Endothelial cell of umbilical vein (primary cell): Measurements from ENCODE around the gene TMEM9B. TPM values are rescaled to one million over a fixed set of nuclear protein-coding genes. Genes with fewer than 3 reads are reported as not detected.

Experiments used
- BruUV-seq: library from RNA; stranded (reverse); fragments of 400-500 nt; replicated peaks from 2 replicates; lab custom pipeline; 2021; lab: Mats Ljungman, UMichigan
- CTCF ChIA-PET: fragments of 300-600, 350-600 bp; sonication (Branson Sonifier 250); formaldehyde crosslinking; loops from one replicate; lab custom pipeline; 2021; ENCODE audit warnings: antibody characterized with exemption, inconsistent platforms; lab: Charles Lee
- POLR2A ChIA-PET: fragments of 300-600, 350-600 bp; sonication (Branson Sonifier 250); formaldehyde crosslinking; loops from one replicate; lab custom pipeline; 2021; ENCODE audit warnings: antibody characterized with exemption, inconsistent platforms; lab: Charles Lee
- DNase-seq: peaks from one replicate; pipeline ENCODE4 v3.0.0-alpha.2; 2011; ENCODE audit warnings: low read depth, low spot score
- FAIRE-seq: peaks from 2 replicates; lab custom pipeline; 2011; peaks lifted over from hg19 to GRCh38; lab: Jason Lieb, UNC
- H2AFZ ChIP-seq: 2 replicates; pipeline ENCODE4 v1.6.0; 2012; ENCODE audit warnings: low read depth, low read length, control low read depth, inconsistent platforms
- H3K27ac ChIP-seq: 2 replicates; pipeline ENCODE4 v1.5.1; 2011; ENCODE audit warnings: low read depth, mild to moderate bottlenecking, control low read depth, low read length, moderate library complexity; ENCODE audit not compliant: insufficient read depth
- H3K27me3 ChIP-seq, 2 experiments: 2 replicates each; pipeline versions ENCODE4 v1.6.0 to v1.6.1; 2011; ENCODE audit warnings: low read length in 2 of 2, mixed read lengths in 1 of 2; ENCODE audit not compliant: control insufficient read depth in 2 of 2, insufficient read depth in 2 of 2
- H3K36me3 ChIP-seq, 2 experiments: 2 replicates in 1 of 2; 3 replicates in 1 of 2; pipeline ENCODE4 v1.5.1; 2011; ENCODE audit warnings: low read length in 2 of 2, mild to moderate bottlenecking in 1 of 2, moderate library complexity in 1 of 2; ENCODE audit not compliant: control insufficient read depth in 2 of 2, insufficient read depth in 2 of 2; ENCODE audit errors: extremely low read depth in 1 of 2
- H3K4me1 ChIP-seq: 3 replicates; pipeline ENCODE4 v1.5.1; 2011; ENCODE audit warnings: mild to moderate bottlenecking, low read length; ENCODE audit not compliant: control insufficient read depth, insufficient read depth; ENCODE audit errors: extremely low read depth
- H3K4me2 ChIP-seq: 2 replicates; pipeline ENCODE4 v1.6.1; 2011; ENCODE audit warnings: low read length, control low read depth, mixed read lengths; ENCODE audit not compliant: insufficient read depth
- H3K4me3 ChIP-seq, 3 experiments: fragments of 200-600 bp in 1 of 3; sonication (generic), shearing (Covaris generic) in 1 of 3; replicated peaks in 1 of 3; 2 replicates each; pipeline ENCODE4 v1.5.1; 2011 to 2016; ENCODE audit warnings: control low read depth in 3 of 3, low read length in 3 of 3, mild to moderate bottlenecking in 2 of 3, inconsistent platforms in 1 of 3, low read depth in 1 of 3, moderate library complexity in 1 of 3; ENCODE audit not compliant: insufficient read depth in 1 of 3
- H3K79me2 ChIP-seq: 2 replicates; pipeline ENCODE4 v1.6.0; 2012; ENCODE audit warnings: low read length, inconsistent platforms; ENCODE audit not compliant: control insufficient read depth, insufficient read depth
- H3K9ac ChIP-seq: replicated peaks from 2 replicates; pipeline ENCODE3; 2011; ENCODE audit warnings: low read length, control low read depth; ENCODE audit not compliant: insufficient read depth; ENCODE audit errors: extremely low read depth
- H3K9me1 ChIP-seq: replicated peaks from 3 replicates; pipeline ENCODE4 v1.6.0; 2011; ENCODE audit warnings: mild to moderate bottlenecking, low read length; ENCODE audit not compliant: control insufficient read depth, insufficient read depth; ENCODE audit errors: extremely low read depth
- H3K9me3 ChIP-seq: replicated peaks from 2 replicates; pipeline ENCODE4 v1.5.1; 2012; ENCODE audit warnings: low read length, inconsistent platforms; ENCODE audit not compliant: control insufficient read depth, insufficient read depth
- H4K20me1 ChIP-seq: replicated peaks from 2 replicates; pipeline ENCODE3; 2011; ENCODE audit warnings: mild to moderate bottlenecking, low read length; ENCODE audit not compliant: control insufficient read depth, insufficient read depth; ENCODE audit errors: extremely low read depth
- EZH2 ChIP-seq: IDR thresholded peaks from 2 replicates; pipeline ENCODE4 v1.6.1; 2012; ENCODE audit warnings: borderline replicate concordance, low read depth, mild to moderate bottlenecking, moderate library complexity, low read length, inconsistent platforms; ENCODE audit not compliant: severe bottlenecking
- FOS ChIP-seq: IDR thresholded peaks from 2 replicates; pipeline ENCODE4 v1.6.1; 2011; ENCODE audit warnings: mild to moderate bottlenecking, low read length, moderate library complexity, borderline replicate concordance; ENCODE audit not compliant: insufficient read depth
- GATA2 ChIP-seq: IDR thresholded peaks from 2 replicates; pipeline ENCODE4 v1.7.0; 2011; ENCODE audit warnings: low read depth, mild to moderate bottlenecking, moderate library complexity, mixed read lengths, low read length; ENCODE audit not compliant: insufficient read length, insufficient read depth
- JUN ChIP-seq: IDR thresholded peaks from 2 replicates; pipeline ENCODE4 v1.6.1; 2011; ENCODE audit warnings: borderline replicate concordance, low read depth; ENCODE audit not compliant: insufficient read length, insufficient read depth
- MYC ChIP-seq: IDR thresholded peaks from one replicate; pipeline ENCODE4 v1.6.1; 2011; ENCODE audit warnings: mild to moderate bottlenecking, low read depth, low read length
- POLR2A ChIP-seq: IDR thresholded peaks from 2 replicates; pipeline ENCODE4 v1.6.1; 2012; ENCODE audit warnings: low read depth, mild to moderate bottlenecking, control low read depth, low read length
- POLR2AphosphoS5 ChIP-seq: IDR thresholded peaks from 2 replicates; pipeline ENCODE4 v1.6.1; 2012; ENCODE audit warnings: low read depth, mild to moderate bottlenecking, control low read depth, low read length, moderate library complexity; ENCODE audit not compliant: insufficient read depth
- dilution Hi-C: fragments of 300-500 bp; cut with MboI; formaldehyde crosslinking; loops from one replicate; pipeline ENCODE4 v1.15.0; 2019; ENCODE audit warnings: low sequenced_read_pairs; ENCODE audit not compliant: extremely low pct_ligation_motif_present
- intact Hi-C: fragments of 100-400 bp; cut with micrococcal nuclease; formaldehyde crosslinking; loops from one replicate; pipeline ENCODE4 v1.10.0; 2022
- polyA plus RNA-seq, 4 experiments: library from polyadenylated mRNA; depleted of rRNA in 3 of 4; stranded (reverse) in 3 of 4; unstranded in 1 of 4; fragments of >200 nt; gene quantifications; 2 replicates each; pipeline versions ENCODE4 v1.2.1 to v1.2.3, GENCODE V29; 2011 to 2012; ENCODE audit warnings: missing spikeins in 1 of 4
- small RNA-seq: library from RNA; depleted of rRNA; stranded (forward); fragments of <200 nt; gene quantifications from one replicate; pipeline ENCODE3, GENCODE V24; 2012; ENCODE audit warnings: low replicate concordance, low read depth; ENCODE audit not compliant: insufficient read depth, insufficient read length
- total RNA-seq: library from RNA; stranded (reverse); gene quantifications from 2 replicates; pipeline ENCODE4 v1.2.3, GENCODE V29; 2021
- TF ChIP-seq, protein P1 (sequence below), 2 donors: IDR thresholded peaks; 1 replicate in 1 of 2; 2 replicates in 1 of 2; pipeline ENCODE4 v1.5.1; 2011; ENCODE audit warnings: low read length in 2 of 2, mild to moderate bottlenecking in 2 of 2, moderate library complexity in 2 of 2, control low read depth in 1 of 2, inconsistent platforms in 1 of 2, low read depth in 1 of 2; ENCODE audit not compliant: insufficient read depth in 1 of 2; ENCODE audit errors: extremely low read depth in 1 of 2
- TF ChIP-seq, protein P2 (sequence below): IDR thresholded peaks from 2 replicates; pipeline ENCODE4 v1.6.1; 2011; ENCODE audit not compliant: insufficient read depth, insufficient read length

The TMEM9B gene
- total and polyA plus RNA-seq, 2 donors (not counting 3 experiments of a cell fraction or from before 2014, with no cell fraction given), result 28.2 to 30.2 TPM

DNA sequence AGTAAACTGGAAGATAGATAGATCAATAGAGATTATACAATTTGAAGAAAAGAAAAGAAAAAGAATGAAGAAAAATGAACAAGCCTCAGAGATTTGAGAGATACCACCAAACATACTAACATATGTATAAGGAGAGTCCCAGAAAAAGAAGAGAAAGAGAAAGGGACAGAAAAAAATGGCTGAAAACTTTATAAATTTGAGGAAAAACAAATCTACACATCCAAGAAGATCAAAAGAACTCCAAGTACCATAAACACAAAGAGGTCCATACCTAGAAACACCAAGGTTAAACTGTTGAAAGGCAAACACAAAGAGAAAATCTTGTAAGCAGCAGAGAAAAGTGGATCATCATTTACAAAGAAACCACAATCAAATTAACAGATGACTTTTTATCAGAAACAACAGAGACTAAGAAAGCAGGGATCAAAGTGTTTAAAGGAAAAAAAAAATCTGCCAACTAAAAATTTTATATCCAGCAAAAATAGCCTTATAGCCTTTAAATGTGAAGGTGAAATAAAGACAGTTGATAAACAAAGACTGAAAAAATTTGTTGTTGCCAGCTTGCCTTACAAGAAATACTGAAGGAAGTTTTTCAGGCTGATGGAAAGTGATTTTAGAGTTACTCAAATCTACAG lies 65.0 kb downstream of the TMEM9B start:
- Histone ChIP-seq H3K9me1 (no peaks in the 10 kb centered on the region), H3K27me3 (no peaks in the 10 kb centered on the region), H3K4me2 (no peak overlapping the region), H3K9me3 (no peaks in the 10 kb centered on the region), H4K20me1 (no peaks in the 10 kb centered on the region), H2AFZ (no peak overlapping the region), H3K27ac (no peak overlapping the region), H3K36me3 (no peaks in the 10 kb centered on the region), H3K79me2 (no peaks in the 10 kb centered on the region), H3K9ac (no peak overlapping the region), H3K4me1 (no peaks in the 10 kb centered on the region), H3K4me3 (no peak overlapping the region)
- TF ChIP-seq POLR2A (no peak), JUN (no peak), MYC (no peak), GATA2 (no peak), FOS (no peak), EZH2 (no peak), POLR2AphosphoS5 (no peak)
- TF ChIP-seq, protein P1, sequence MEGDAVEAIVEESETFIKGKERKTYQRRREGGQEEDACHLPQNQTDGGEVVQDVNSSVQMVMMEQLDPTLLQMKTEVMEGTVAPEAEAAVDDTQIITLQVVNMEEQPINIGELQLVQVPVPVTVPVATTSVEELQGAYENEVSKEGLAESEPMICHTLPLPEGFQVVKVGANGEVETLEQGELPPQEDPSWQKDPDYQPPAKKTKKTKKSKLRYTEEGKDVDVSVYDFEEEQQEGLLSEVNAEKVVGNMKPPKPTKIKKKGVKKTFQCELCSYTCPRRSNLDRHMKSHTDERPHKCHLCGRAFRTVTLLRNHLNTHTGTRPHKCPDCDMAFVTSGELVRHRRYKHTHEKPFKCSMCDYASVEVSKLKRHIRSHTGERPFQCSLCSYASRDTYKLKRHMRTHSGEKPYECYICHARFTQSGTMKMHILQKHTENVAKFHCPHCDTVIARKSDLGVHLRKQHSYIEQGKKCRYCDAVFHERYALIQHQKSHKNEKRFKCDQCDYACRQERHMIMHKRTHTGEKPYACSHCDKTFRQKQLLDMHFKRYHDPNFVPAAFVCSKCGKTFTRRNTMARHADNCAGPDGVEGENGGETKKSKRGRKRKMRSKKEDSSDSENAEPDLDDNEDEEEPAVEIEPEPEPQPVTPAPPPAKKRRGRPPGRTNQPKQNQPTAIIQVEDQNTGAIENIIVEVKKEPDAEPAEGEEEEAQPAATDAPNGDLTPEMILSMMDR (IDR thresholded peaks at IDR 0.05; ENCODE audit: extremely low read depth in 1 of 2, insufficient read depth in 1 of 2, low read depth in 1 of 2, low read length in 2 of 2), result no peak
- TF ChIP-seq, protein P2, sequence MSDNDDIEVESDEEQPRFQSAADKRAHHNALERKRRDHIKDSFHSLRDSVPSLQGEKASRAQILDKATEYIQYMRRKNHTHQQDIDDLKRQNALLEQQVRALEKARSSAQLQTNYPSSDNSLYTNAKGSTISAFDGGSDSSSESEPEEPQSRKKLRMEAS, result no peak
- FAIRE-seq, result no peak
- intact Hi-C loops, result no loop called here
- POLR2A ChIA-PET, result no interaction called here
- DNase-seq, result no peak
- BruUV-seq, result no TSS peak
- dilution Hi-C loops, result no loop called here
- CTCF ChIA-PET, result no interaction called here

Small RNAs within 50 kb of the gene (small RNA-seq; reads per million reads assigned to genes)
- gene RF00019, result not detected

Other genes starting within 250 kb of the TMEM9B start
- gene AKIP1, start 53.3 kb downstream of the TMEM9B start, total RNA-seq, result 21.9 and 23.4 TPM in 2 replicates
- 30.3 and 32.4 TPM in 2 replicates for gene AKIP1, start 53.3 kb downstream of the TMEM9B start, polyA plus RNA-seq
- not detected in 2 replicates for gene C11orf16, start 31.5 kb downstream of the TMEM9B start, total RNA-seq
- not detected in 2 replicates for gene C11orf16, start 31.5 kb downstream of the TMEM9B start, polyA plus RNA-seq
- gene ASCL3, start 21.4 kb downstream of the TMEM9B start, total RNA-seq, result not detected in 2 replicates
- not detected in 2 replicates for gene ASCL3, start 21.4 kb downstream of the TMEM9B start, polyA plus RNA-seq
- 8.4 and 9.9 TPM in 2 replicates for gene NRIP3, start 39.6 kb upstream of the TMEM9B start, total RNA-seq
- gene NRIP3, start 39.6 kb upstream of the TMEM9B start, polyA plus RNA-seq, result 3.0 and 3.7 TPM in 2 replicates
- 1.6 and 3.5 TPM in 2 replicates for gene SCUBE2, start 127.2 kb upstream of the TMEM9B start, total RNA-seq
- 0.54 and 0.55 TPM in 2 replicates for gene SCUBE2, start 127.2 kb upstream of the TMEM9B start, polyA plus RNA-seq